Measurements from ENCODE around the gene CASKIN1.

Gene CASKIN1

DNA sequence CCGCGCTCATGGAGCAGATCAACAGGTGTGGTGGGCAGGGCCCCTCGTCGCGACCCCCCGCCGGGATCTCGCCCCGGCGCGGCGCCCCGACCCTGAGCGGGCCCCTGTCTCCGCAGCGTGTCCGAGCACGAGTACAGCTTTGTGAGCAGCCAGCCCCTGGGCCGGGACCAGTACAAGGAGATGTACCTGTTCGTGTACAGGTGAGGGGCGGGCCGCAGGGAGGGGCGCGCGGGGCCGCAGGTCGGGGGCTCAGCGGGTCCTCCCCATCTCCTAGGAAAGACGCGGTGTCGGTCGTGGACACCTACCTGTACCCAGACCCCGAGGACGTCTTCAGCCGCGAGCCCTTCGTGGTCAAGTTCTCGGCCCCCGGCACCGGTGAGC lies 40.7 kb upstream of the CASKIN1 start:
- Mint-ChIP-seq H3K36me3 (ENCODE audit: low read depth) (peaks cover 8% of the 10 kb centered on the region), H3K9me3 (no peaks in the 10 kb centered on the region), H3K4me3 (peak overlapping the region; percentile 54), H3K27ac (no peak overlapping the region), H3K4me1 (no peaks in the 10 kb centered on the region), H3K27me3 (ENCODE audit: low read depth, poor library complexity) (peaks cover 33% of the 10 kb centered on the region)
- TF ChIP-seq, protein P1, sequence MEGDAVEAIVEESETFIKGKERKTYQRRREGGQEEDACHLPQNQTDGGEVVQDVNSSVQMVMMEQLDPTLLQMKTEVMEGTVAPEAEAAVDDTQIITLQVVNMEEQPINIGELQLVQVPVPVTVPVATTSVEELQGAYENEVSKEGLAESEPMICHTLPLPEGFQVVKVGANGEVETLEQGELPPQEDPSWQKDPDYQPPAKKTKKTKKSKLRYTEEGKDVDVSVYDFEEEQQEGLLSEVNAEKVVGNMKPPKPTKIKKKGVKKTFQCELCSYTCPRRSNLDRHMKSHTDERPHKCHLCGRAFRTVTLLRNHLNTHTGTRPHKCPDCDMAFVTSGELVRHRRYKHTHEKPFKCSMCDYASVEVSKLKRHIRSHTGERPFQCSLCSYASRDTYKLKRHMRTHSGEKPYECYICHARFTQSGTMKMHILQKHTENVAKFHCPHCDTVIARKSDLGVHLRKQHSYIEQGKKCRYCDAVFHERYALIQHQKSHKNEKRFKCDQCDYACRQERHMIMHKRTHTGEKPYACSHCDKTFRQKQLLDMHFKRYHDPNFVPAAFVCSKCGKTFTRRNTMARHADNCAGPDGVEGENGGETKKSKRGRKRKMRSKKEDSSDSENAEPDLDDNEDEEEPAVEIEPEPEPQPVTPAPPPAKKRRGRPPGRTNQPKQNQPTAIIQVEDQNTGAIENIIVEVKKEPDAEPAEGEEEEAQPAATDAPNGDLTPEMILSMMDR (IDR thresholded peaks at IDR 0.05), result no peak
- no peak for DNase-seq

- Mint-ChIP-seq H3K9me3 (no peaks in the 10 kb centered on the region), H3K27ac (no peak within 1 kb of the TSS), H3K36me3 (ENCODE audit: low read depth) (peaks cover 7% of the 10 kb centered on the region), H3K4me1 (no peaks in the 10 kb centered on the region), H3K4me3 (peak within 1 kb of the TSS; percentile 54), H3K27me3 (ENCODE audit: low read depth, poor library complexity) (peaks cover 33% of the 10 kb centered on the region)
- TF ChIP-seq, protein P1 (IDR thresholded peaks at IDR 0.05), result no peak
- peak; percentile 74 for DNase-seq
Observed at GRCh38 chr16:2236337-2237101, 40.1 kb upstream of the CASKIN1 start, which contains the start of gene DNASE1L2. Gene DNASE1L2, plus strand, starts transcription at chr16:2236444. Its CDS starts 373 bp downstream, at chr16:2236817.

DNA sequence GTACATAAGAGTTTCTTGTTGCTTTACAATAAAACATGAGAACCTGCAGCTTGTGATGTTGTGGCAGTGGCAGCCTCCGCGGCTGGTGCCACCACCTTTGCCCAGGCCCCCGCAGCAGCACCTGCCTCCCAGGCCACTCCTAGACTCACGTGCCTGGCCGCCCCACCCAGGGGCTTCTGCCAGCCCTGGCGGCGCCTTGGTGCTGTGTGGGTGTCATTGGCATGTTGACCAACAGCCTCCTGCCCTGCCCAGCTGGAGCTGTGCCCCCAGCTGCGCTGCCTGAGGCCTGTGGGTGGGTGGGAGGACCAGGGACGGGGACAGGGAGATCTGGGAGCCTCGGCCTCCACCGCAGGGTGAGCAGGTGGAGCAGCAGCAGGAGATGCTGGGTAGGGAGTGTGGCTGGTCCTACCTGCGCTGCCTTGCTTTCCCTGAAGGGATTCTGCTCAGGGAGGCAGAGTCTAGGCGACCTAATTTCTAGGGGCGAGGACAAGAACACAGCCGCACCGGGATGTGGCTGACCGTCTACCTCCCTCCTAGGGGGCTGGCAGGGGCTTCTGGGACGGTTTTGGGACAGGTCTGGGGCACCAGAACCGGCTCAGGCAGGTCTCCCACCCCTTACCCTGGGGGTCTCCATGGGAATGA lies 39.4 kb upstream of the CASKIN1 start:
- peaks cover 7% of the 10 kb centered on the region for H3K36me3 Mint-ChIP-seq (ENCODE audit: low read depth)
- H3K27me3 Mint-ChIP-seq (ENCODE audit: low read depth, poor library complexity), result peaks cover 33% of the 10 kb centered on the region
- TF ChIP-seq, protein P1 (IDR thresholded peaks at IDR 0.05), result no peak
- H3K4me1 Mint-ChIP-seq, result no peaks in the 10 kb centered on the region
- DNase-seq, result no peak
- no peak overlapping the region for H3K27ac Mint-ChIP-seq
- H3K9me3 Mint-ChIP-seq, result no peaks in the 10 kb centered on the region
- no peak overlapping the region for H3K4me3 Mint-ChIP-seq

- Mint-ChIP-seq H3K4me3 (no peak overlapping the region), H3K27me3 (ENCODE audit: low read depth, poor library complexity) (peaks cover 33% of the 10 kb centered on the region)
Observed at GRCh38 chr16:2235234-2235651, 38.8 kb upstream of the CASKIN1 start.

DNA sequence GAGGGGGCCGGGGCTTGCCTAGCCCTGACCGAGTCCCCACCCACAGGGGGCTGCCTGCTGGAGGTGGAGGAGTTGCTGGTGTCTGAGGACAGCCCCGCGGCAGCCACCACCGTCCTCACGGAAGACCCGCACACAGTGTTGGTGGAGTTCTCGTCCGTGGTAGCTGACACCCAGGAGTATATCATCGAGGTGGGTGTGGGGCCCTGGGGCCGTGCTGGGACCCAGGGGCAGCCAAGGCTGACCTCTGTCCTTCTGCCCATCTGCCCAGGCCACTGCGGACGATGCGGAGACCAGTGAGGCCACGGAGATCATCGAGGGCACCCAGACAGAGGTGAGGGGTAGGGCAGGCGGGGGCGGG lies 38.4 kb upstream of the CASKIN1 start:
- TF ChIP-seq, protein P1 (IDR thresholded peaks at IDR 0.05), result no peak
- H3K4me1 Mint-ChIP-seq, result no peaks in the 10 kb centered on the region
- H3K4me3 Mint-ChIP-seq, result no peak overlapping the region
- H3K9me3 Mint-ChIP-seq, result no peaks in the 10 kb centered on the region
- peaks cover 33% of the 10 kb centered on the region for H3K27me3 Mint-ChIP-seq (ENCODE audit: low read depth, poor library complexity)
- H3K36me3 Mint-ChIP-seq (ENCODE audit: low read depth), result peaks cover 5% of the 10 kb centered on the region
- H3K27ac Mint-ChIP-seq, result no peak overlapping the region
- DNase-seq, result no peak

More at GRCh38 chr16:2235234-2235651, 38.8 kb upstream of the CASKIN1 start:
- DNase-seq, result no peak
- H3K9me3 Mint-ChIP-seq, result no peaks in the 10 kb centered on the region
- peaks cover 7% of the 10 kb centered on the region for H3K36me3 Mint-ChIP-seq (ENCODE audit: low read depth)
- H3K27ac Mint-ChIP-seq, result no peak overlapping the region
- no peaks in the 10 kb centered on the region for H3K4me1 Mint-ChIP-seq
- TF ChIP-seq, protein P1 (IDR thresholded peaks at IDR 0.05), result no peak
